Activated gamma-delta T cell treated with anti-CD3 and anti-CD28 coated beads, Interleukin-2, amount 50 U/mL, for 16 hours (primary cell): ENCODE data around the gene COP1.
"Not testable (repeated sequence)": the region's sequence is repeated elsewhere in the genome, so short reads cannot be mapped to it uniquely, and the experiment has no call there.

Experiments used
- DNase-seq: peaks from one replicate; pipeline ENCODE4 v3.0.0-alpha.2; 2020; ENCODE audit warnings: low read depth

The COP1 gene

DNA sequence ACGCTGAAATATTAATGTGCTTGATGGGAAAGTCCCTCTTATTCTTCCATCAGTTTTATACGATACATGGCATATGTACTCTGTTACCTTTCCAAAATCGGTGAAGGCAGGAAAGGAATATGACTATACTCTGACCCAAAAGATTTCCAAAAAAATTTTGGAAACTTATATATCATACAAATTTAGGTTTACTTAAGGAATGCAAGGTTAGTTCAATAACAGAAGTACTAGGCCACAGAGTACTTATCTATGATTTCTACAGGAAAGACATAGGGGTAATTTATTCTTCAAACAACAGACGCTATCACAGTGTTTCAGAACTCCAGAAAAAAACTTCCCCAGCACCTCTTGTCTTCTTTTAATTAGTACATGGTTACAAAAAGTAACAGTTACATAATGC lies 84.8 kb downstream of the COP1 start:
- DNase-seq: no peak

DNA sequence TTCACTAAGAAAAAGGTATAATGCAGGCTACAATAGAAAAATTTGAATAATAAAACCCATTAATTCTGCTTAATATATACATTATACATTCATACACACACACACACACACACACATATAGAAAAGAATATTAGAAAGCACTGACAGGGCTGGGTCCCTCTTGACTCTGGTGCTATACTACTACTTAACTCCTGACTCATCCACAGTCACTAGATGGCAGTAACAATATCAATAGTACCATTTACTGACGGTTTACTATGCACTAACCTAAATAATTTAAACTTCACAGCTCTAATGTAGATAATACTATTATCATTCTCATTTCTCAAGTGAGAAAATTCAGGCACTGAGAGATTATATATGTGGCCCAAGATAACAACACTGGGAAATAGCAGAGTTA lies 87.5 kb downstream of the COP1 start:
- DNase-seq: no peak

DNA sequence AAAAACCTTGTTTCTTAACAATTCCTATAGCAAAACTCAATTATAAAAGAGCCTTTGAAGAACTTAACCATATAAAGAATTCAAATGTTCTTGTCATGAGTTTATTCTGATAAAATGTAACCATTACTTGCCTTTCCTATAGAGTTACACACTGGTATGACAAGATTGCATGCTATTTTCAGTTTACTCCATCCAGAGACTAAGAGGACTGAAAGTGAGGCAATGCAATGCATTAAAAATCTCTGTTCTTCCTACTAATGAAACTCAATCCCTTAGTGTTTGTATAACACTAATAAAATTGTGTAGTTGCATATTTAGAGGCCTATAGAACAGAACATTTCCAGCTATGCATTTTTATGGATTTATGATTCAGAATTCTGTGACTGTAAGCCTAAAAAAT lies 88.1 kb downstream of the COP1 start:
- DNase-seq: no peak

DNA sequence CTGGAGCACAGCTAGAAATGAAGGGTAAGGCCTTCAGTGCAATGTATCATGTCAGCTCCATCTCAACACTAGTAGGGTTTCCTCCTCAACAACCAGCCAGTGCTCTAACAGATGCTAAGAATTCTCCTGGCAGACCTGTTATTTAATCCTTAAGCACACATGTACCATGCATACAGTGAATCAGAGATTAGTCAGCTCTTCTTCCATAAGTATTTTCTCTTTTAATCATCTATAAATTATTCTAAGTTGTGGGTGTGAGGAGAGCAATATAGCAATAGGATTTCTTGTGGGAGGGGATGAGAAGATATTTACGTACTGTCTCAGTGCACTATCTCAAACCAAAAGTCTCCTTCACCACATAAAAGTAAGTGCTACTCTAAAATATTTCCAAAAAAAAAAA lies 95.3 kb downstream of the COP1 start:
- DNase-seq: no peak

DNA sequence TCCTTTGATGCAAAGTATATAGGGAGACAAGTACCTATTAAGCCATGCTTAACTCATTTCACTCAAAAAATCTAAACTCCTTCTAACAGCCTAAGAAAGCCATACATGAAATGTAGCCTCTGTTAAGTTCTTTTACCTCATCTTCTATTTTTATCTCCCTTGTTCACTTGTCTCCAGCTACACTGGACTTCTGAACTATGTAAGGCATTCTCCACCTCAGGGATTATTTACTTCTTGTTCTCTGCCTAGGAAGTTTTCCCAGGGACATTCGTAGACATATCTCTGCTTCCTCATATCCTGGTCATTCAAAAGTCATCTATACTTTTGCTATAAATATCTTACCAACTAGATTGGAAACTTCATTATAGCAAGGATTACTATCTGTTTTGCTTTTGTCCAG lies 96.9 kb downstream of the COP1 start:
- DNase-seq: no peak

DNA sequence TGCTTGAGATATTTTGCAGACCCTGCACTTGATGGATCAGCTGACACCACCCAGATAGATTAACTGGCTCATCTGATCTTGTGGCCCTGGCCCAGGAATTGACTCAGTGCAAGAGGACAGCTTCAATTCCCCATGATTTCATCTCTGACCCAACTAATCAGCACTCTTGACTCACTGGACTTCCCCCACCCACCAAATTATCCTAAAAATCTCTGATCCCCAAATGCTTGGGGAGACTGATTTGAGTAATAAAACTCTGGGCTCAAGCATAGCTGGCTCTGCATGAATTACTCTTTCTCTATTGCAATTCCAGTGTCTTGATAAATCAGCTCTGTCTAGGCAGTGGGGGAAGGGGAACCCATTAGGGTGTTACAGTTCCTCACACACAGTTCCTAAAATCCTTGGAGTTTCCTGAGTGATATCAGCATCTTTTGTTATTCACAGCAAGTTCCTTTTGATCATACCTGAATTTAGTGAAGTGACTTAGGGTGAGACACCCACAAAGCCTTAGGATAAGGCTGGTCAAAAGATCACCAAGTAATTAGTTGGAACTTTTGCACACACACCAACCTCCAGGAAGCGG lies 104.2 kb downstream of the COP1 start:
- no peak for DNase-seq

DNA sequence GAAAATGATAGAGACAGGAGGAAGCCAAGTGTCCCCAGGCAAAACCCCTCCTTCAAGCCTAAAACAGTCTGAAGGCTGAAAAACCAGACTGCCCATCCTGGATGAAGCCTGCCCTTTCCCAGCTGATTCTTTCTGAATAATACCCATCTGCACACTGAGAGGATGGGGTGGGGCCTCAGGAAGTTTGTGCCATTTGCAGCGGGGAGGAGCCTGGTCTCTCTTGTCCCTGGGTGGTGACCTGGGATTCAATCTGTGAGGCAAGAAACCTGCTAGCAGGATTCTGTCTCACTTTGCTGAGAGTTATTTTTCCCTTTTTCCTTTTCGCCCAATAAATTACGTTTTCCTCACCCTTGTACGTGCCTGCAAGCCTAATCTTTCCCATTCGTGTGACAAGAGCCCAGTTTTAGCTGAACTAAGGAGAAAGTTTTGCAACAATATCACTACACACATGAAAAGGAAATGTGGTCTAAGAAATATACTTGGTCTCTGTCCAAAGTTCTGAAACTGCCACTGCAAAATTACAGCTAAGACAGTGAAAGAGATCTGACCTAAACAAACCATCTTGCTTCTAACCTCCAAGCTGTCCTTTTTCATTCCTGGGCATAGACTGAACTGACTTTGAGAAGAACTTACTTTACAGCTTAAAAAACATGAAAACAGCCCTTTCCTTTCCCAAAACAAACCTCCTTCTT lies 105.0 kb downstream of the COP1 start:
- DNase-seq: no peak

DNA sequence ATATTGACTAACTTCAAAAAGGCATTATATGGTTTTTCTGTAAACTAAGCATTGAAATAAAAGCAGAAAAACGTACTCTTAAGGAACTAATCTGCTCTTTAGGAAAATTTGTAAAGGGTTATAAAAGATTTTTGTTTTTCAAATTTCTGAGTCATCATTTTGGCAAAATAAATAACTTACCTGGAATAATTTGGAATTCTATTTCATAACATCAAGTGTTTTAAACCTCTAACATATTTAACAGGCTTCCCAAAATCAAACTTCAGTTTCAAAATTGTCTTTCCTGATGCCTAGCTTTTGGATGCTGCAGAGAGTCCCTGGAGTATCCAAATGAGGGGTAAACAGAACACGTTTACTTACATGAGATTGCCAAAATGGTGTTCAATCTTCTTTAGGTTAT lies 108.5 kb downstream of the COP1 start:
- no peak for DNase-seq

DNA sequence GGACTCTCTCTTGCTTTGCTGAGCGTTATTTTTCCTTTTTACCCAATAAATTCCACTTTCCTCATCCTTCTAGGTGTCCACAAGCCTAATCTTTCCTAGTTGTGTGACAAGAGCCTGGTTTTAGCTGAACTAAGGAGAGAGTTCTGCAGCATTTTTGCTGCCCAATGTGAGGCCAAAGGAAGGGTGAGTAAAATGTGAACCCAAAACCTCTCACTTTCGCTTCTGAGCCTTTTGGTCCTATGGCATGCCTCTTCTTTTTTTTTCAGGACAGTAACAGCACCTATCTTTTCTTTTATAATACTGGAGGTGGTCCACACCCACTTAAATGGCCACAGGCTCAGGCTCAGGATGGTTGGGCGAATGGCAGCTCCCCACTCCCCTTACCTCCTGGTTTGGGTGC lies 111.1 kb downstream of the COP1 start:
- no peak for DNase-seq

DNA sequence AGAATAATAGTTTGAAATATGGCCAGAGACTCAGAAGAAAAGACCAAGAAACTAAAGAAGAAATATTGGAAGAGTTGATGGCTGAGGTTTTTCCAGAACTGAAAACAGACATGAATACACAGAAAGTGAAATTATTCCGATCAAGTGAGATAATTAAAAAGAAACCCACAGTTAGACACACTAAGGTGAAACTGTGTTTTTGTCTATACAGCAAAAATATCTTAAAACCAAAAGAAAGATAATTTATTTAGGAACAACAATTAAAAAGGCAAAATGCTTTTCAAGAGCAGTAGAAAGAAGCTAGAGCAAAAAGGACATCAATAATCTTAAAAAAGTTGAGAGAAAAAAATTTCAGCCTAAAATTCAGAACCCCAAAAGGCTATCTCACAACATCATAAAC lies 116.3 kb downstream of the COP1 start:
- DNase-seq: no peak

DNA sequence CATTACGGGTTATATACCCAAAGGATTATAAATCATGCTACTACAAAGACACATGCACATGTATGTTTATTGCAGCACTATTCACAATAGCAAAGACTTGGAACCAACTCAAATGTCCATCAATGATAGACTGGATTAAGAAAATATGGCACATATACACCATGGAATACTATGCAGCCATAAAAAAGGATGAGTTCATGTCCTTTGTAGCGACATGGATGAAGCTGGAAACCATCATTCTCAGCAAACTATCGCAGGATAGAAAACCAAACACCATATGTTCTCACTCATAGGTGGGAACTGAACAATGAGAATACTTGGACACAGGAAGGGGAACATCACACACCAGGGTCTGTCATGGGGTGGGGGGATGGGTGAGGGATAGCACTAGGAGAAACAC lies 119.3 kb downstream of the COP1 start:
- DNase-seq: not testable (repeated sequence)

DNA sequence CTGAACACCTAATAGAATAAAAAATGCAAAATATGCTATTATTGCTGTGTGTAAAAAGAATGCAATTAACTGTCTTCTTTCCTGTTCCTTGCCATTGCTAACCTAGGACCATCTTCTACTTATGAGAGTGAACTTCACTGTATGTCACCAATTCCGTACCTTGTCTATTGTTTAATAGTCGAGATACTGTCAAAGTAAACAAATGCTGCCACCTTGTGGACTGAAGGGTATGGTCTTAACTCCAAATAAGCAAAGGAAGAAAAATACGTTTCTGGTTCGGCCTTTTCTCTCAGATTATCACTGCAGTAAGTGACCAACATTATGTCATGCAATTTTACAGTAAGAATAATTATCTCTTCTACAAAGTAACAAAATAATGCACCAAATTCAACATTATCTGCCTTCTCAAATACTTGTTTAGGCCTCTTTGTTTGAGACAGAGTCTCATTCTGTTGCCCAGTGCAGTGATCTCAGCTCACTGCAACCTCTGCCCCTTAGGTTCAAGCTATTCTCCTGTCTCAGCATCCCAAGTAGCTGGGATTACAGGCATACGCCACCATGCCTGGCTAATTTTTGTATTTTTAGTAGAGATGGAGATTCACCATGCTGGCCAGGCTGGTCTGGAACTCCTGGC lies 133.4 kb downstream of the COP1 start:
- DNase-seq: peak; percentile 2

DNA sequence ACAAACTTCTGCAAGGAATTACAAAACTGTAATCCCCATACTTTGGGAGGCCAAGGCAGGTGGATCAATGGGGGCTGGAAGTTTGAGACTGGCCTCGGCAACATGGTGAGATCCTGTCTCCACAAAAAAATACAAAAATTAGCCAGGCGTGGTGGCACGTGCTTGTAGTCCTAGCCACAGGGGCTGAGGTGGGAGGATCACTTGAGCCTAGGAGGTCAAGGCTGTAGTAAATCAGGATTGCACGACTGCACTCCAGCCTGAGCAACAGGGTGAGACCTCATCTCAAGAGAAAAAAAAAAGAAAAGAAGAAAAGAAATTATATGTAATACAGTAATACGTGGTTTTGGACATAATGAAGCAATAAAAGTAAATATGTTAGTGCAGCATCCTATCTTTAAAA lies 138.2 kb downstream of the COP1 start:
- DNase-seq: no peak

DNA sequence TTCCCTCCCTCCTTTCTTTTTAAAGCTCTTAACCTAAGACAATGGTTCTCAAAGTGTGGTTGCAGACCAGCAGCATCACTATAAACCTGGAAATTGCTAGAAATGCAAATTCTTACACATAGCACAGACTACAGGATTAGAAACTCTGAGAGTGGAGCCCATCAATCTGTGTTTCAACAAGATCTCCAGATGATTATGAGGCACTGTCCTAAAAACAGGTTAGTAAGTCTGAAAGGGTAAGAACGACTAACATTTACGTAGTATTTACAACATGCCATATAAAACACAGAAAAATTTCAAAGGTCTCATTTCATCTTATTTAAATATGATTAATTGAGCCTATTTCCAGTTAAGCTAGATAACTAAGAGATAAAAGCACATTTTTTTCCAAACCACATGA lies 138.8 kb downstream of the COP1 start:
- DNase-seq: no peak

DNA sequence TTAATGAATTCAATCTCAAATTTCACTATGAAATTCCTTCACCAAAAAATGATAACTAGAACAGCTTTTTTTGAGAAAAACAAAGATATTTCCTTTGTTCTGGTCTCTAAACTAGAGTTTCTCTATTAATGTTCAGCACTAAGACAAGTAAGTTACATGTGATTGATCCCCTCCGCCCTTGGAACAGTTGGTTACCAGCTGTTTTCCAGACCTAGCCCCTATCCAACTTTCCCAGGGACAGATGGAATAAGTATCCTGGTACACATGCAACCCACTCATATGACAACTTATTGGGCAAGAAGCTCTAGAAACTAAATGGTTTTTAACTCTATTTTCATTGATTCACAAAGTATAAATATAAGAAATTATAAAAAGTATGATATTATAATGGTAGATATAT lies 140.4 kb downstream of the COP1 start:
- DNase-seq: no peak

DNA sequence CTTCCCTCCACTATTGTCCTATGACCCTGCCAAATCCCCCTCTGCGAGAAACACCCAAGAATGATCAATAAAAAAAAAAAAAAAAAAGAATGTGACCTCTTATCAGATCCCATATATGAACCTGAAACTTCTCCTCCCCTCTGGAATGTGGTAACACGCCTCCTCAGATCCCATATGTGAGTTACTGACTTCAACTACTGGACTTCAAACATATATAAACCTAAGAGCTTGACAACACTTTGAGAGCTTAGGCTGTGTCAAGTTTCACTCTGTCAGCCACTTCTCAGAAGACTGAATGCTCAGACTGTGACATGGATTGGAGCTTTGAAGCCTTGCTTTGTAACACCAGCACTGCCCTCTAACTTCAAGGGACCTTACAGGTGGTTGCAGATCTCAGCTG lies 148.4 kb downstream of the COP1 start:
- no peak for DNase-seq

DNA sequence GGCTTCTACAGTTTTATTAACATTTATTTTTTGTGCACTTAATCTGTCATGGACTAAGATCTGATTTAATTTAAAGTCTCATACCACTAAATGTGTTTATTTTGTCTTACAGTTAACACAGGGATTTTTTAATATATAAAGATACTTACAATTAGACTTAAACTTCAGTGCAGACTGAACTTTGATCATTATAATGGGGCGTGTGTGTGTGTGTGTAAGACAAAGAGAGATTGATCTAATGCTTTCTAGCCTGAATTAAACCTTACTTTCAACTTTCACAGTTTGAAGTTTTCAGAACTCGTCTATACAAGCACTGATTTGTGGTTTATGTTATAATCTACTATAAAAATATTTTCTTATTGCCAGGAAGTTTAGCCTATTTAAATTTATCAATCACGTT lies 150.8 kb downstream of the COP1 start:
- DNase-seq: no peak

DNA sequence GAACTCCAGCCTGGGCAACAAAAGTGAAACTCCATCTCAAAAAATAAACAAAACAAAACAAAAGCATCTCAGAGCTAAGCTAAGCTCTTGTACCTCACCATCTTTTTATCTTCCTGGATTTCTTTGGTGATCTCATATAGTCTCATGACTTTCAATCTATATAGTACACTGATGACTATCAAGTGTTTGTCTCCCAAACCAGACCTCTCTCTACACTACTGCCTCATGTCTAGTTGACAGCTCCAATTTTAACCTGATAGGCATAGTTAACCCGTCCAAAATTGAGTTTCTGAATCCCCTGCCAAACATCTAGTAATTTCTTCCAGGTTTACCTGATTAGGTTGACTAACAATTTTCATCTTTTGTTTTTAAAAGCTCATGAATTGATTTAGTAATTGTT lies 151.7 kb downstream of the COP1 start:
- no peak for DNase-seq

DNA sequence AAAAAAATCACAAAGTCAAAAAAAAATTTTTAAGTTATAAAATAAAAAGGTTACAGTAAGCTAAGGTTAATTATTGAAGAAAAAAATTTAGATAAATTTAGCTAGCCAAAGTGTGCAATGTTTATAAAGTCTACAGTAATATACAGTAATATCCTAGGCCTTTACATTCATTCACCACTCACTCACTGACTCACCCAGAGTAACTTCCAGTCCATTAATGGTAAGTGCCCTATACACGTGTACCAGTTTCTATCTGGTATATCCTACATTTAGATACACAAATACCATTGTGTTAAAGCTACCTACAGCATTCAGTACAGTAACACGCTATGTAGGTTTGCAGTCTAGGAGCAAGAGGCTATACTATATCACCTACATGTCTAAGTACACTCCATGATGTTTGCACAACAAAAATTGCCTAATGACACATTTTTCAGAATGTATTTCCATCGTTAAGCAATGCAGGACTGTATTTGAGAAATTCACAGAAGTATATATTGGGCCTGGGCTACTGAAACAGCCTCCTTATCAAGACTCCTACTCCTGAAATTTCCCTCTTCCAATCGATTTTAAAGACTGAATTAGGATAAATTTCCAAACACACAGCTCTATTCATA lies 155.1 kb downstream of the COP1 start:
- DNase-seq: no peak

DNA sequence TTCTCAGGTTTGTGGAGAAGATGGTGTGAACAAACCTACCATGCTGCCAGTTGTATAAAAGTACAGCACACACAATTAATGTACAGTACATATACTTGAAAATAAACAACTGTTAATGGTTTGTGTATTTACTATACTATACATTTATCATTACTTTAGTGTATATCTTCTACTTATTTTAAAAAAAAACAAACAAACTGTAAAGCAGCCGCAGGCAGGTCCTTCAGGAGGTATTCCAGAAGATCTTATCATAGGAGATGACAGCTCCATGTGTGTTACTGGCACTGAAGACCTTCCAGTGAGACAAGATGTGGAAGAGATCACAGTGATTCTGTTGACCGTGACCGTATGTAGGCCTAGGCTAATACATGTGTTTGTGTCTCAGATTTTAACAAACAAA lies 155.7 kb downstream of the COP1 start:
- DNase-seq: no peak

DNA sequence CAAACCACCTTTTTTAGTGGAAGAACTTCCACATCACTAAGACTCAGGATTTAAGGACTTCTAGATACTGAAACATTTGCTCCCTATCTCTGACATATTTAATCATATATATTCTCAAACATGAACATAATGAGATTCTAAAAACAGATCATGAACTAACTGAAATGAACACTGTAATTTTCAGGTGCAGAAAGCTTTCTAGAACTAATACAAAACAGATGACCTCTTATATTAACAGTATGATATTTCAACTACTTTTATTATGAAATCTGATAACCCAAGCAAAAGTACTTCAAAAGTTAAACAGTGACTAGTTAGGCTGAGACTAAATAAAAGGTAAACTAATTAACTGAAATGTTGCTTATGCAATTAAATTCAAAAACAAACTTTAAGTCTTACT lies 157.5 kb downstream of the COP1 start:
- no peak for DNase-seq

DNA sequence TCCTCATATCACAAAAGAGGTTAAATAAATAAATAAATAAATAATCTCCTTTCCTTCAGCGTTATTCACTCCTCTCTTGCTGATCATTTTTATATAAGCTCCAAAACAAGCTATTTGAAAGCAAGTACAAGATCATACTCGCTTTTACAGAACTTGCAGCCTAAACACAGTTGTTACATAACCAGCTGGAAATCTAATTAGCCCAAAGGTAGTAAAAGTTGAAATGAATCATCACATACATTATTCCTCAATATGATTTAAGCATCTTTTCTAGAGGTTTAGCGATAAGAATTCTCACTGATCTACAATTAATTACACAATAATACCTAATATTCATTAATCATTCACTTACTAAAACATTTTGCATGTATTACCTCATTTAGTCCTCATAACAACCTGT lies 160.2 kb downstream of the COP1 start:
- DNase-seq: no peak

DNA sequence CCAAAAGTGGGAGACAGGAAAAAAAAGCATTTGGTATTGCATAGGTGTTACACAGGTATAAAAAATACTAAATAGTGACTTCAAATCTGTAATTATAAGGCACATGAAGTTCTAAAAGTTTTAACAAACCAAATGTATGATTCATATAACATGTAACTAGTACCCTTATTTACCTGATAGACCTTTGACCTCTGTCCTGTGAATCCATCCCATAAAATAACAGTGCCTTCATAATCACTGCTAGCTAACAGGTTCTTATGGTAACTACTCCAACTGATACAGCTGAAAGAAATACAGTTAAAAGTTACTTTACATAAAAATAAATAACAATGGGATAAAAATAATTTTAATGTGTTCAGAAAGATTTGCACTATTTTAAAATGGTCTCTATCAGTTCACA lies 163.5 kb downstream of the COP1 start:
- no peak for DNase-seq

DNA sequence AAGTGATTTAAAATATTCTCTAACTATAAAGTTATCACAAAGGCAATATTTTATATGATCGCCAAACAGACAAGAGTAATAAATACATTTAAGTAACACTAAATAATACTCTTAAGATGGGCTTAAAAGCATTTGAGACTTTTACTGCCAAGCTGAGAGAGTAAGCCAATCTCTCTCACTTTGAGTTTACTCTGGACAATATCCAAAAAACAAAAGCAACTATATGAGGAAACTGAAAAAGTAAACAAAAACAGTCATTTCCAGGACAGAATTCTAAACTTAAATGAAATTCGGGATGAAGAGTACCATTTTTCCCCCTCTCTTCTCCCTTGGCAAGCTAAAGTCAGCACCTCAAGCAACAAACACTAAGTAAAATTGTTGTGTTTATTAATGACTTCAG lies 173.2 kb downstream of the COP1 start:
- no peak for DNase-seq
